ENCODE data around the gene BATF3.
"Not testable (repeated sequence)": the region's sequence is repeated elsewhere in the genome, so short reads cannot be mapped to it uniquely, and the experiment has no call there.

Gene BATF3

DNA sequence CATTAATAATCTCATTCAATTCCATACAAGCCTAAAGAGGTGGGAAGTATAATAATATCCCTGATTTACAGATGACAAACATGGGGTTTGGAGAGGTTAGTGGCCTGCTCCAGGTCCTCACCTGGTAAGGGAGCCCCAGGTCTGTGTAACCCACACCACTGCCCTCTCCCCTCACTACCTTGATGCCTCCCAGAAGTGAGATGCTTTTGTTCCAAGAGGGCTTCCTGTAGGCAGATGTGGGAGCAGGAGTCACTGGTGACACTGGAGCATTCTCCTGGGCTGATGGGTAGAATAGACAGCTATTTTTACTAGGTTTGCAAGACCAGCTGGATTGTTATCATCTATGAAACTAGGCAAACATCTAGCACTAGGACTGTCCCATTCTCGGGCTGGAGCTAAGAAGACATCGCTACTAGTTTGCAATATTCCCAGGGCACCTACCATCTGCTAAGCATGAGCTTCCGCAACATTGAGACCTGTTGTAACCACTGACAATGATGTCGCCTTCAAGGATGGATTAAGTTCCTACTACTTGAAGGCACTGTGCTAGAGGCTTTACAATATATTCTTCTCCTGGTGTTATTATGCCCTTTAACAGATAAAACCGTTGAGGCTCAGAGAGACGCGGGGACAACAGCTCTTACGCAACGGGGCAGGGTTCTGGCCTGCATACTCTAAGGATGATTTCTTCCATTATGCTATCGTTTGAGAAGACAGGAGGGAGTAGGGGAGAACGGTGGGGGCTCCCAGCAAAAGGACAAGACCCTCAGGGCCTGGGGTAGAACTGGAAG is 35.0 kb downstream of the BATF3 start:
- no peak for DNase-seq

DNA sequence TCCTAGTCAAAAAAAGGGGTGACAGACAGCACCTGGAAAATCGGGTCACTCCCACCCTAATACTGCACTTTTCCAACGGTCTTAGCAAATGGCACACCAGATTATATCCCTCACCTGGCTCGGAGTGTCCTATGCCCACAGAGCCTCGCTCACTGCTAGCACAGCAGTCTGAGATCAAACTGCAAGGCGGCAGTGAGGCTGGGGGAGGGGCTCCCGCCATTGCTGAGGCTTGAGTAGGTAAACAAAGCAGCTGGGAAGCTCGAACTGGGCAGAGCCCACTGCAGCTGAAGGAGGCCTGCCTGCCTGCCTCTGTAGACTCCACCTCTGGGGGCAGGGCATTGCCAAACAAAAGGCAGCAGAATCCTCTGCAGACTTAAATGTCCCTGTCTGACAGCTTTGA is 41.4 kb downstream of the BATF3 start:
- DNase-seq, result not testable (repeated sequence)

DNA sequence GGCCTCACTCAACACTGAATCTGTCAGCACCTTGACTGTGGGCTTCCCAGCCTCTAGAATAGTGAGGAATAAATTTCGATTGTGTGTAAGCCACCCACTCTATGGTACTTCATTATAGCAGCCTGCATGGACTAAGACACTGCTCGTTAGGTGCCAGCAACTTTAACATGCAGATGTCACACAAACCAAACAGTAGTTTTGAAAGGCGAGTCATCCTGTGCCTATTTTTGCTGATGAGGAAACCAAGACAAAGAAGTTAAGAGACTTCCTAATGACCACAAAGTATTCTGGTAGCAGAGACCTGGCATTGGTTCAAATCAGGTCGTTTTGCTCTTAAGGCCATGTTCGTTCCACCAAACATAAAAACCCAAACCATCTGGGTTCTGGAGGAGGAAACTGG is 42.9 kb downstream of the BATF3 start:
- DNase-seq, result no peak

DNA sequence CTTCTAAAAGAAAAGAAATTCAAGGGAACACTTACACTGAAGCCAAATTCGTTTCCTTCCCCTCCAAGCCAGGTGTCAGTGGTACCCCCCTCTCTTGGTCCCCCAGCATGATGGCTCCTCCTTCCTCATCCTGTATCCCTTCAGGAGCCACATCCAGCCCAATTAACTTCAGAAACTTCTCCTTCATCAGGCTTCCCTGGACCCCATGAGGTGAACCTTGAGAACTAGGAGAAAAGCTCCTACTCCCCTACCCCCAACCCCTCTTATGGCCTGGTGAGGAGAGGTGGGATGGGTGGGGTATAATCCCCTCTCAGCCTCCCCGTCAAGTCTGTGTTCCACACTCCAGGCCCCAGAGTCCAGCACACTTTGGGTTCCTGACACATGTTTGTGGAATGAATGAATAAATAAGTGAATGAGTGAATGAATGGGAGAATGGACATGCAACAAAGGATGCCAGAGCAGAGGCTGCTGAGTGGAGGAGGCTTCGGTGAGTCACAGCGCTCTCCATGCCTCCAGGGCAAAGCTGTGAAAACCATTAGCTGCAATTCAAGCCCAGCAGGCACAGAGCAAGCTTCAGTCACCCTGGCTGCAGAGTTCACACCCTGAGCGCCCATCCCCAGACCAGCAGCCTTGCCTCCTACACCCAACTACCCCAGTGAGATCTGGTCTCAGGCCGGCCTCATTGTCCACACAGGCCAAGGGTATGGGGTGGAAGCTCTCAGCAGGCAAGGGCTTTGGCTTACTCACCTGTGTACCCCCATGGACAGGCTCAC is 43.8 kb downstream of the BATF3 start:
- DNase-seq, result no peak

DNA sequence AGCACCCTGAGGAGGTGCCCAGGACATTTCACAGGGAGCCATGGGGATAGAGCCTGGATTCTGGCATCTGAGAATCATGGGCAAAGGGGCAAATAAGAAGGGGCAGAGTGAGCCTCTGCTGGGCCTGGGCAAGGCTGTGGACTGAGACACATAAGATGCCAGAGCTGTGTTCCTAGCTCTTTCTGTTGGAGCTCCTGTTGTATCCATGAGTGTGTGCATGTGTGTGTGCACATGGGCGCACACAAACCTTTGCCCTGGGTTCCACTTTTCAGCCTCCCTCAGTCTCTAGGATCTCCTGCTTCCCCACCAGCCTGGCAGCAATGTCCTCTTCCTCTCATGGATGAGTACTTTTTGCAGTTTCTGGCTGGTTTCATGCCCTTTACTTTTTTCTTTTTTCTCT is 47.0 kb downstream of the BATF3 start:
- no peak for DNase-seq

DNA sequence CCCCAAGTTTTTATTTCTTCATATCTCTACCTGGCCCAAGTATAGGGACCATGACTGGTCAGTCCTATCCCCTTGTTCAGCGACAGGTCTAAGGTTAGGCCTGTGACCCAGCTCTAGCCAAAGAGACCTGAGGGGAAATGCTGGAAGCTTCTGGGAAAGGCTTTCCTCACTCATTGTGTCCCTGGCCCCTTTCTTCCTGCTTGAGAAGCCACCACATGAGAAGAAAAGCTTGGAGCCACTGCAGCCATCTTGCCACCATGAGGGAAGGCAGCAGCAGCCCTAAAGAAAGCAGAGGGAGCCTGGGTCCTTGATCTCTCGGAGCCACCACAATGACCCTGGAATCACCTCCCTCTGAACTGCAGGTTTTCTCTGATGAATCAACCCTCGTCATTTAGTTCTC is 47.7 kb downstream of the BATF3 start:
- no peak for DNase-seq

DNA sequence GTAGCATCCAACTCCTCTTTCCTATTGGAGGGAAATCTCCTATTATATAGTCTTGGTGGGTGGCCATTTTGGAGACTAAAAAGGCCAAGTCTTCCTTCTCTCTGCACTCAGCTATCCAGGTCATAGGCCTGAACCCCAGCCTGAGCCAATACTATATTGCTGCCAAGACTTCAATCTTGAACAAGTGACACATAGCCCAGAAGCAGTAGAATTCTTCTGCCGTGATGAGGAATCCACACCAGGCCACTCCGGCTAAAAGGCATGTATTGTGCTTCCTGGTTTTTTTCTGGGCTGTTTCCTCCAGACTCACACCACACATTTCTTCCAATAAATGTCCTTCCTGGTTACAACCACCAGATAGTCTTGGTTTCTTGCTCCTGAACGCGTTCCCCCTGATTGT is 48.1 kb downstream of the BATF3 start:
- no peak for DNase-seq

DNA sequence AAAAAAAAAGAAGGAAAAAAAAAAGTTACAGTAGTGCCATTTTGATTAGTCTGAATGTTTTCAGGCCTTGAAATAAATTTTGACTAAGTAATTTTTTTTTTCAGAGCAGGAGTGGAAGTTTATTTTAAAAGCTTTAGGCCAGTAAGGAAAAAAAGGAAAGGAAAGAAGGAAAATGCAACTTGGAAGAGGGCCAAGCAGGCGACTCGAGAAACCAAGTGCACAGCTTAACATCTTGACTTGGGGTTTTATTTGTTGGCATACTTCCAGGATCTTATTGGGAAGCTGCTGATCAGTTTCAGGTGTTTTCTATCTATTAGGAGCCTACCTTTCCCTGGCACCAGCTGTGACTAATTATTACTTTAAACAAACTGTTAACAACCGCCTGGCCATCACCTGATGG is 49.4 kb downstream of the BATF3 start:
- no peak for DNase-seq

DNA sequence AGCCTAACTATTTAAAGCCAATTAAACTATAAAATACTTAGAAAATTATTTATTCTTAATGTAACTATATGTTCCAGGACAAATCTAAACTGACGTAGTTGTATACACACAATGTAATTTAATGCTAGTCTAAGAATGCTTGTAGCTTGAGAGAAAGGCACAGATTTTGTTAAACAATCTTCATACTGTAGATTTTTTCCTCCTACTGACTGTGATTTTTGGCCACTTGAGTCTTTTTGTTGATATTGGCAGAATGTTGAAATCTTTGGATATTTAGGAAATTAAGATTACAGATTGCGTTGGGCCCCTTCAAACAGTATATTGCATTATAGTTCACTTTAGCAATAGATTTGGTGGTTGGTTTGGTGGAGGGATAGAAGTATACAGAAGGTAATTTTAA is 50.6 kb downstream of the BATF3 start:
- no peak for DNase-seq

DNA sequence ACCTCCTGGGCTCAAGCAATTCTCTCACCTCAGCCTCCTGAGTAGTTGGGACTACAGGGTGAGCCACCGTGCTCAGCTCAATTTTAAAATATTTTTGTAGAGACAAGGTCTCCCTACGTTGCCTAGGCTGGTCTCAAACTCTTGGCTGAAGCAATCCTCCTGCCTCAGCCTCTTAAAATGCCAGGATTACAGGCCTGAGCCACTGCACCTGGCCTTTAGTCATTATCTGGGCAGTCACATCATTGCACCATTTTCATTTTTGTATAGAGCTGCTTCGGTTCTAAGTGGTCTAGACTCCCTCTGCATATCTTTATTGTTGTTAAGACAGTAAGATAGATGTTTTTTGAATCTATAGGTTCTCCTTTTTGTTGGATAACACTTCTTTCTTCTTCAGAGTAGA is 51.2 kb downstream of the BATF3 start:
- no peak for DNase-seq

DNA sequence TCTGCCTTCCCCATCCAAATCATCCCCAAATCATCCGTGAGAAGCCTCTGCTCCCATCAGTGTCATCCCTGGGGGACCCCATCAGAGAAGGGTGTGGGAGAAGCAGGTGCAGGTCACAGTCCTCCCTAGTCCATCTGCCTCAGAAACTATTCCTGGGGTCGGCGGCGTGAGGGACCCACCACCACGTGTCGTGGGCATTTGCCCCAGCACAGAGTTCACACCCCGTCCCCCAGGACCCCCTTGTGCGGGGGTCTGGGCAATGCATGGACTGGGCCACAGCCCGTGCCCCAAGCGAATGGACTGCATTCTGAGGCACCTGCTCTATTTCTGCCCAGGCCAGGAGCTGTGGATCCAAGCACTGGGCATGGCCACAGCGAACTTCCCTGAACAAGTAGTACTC is 52.6 kb downstream of the BATF3 start:
- DNase-seq, result no peak

DNA sequence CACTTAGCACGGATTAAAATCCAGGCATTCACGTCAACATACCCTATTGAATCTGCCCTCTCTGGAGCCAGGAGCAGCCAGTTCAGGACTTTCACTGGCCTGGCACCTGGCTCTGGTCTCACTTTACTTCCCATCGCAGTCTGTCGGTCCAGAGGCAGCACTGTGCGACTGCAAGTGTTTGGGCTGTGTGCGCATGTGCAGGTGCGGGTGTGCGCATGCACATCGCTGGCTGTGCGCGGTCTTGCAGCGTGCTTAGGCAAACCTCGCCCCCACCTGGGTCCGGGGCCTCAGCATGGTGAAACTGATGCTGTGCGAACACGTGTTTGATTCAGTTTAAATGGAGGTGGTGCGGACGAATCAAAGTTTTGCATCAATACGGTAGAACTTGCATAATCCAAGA is 53.1 kb downstream of the BATF3 start:
- peak in 1 of 56 donors; percentile 13 for DNase-seq

DNA sequence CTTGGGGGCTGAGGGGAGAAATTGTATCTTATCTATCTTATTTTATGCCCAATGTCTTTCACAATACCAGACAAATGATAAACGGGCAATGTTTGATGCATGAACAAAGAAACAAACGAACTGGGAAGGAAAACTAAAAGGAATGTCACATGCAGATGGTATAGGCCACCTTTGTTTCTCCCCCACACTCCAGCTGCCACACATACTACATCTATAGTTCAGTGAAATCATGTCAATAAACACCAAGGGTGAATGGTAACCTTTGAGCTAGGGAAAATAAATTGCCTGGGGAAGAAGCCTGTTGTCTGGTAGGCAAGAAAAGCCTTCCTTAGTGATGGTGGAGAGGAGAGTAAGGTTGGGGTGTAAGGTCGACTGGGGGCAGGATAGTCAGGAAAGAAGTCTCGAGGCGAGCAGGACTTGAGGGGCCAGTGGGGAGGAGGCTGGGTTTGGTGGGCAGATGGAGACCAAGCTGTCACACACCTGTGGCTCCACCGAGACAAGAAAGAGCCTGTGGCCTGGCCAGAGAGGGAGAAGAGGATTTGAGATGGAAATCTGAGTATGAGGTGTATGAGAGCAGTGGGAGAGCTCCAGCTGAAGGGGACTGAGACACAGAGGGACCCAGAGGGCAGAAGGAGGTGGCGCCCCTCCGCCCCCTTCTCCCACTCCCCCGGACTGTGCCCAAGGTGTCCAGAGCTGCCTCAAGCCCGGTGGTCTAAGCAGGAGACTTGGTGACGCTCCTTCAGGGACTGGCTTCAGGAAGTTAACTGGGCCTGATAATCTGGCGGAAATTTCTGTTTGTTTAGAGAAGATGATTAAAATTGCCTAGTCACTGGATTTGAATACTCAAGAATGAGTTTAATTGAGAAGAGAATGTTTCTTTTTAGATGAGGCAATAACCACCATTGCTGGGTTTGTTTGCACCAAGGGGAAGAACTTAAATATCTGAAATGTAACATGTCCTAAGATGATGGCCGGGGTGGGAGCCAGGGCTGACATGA is 53.8 kb downstream of the BATF3 start:
- no peak for DNase-seq

DNA sequence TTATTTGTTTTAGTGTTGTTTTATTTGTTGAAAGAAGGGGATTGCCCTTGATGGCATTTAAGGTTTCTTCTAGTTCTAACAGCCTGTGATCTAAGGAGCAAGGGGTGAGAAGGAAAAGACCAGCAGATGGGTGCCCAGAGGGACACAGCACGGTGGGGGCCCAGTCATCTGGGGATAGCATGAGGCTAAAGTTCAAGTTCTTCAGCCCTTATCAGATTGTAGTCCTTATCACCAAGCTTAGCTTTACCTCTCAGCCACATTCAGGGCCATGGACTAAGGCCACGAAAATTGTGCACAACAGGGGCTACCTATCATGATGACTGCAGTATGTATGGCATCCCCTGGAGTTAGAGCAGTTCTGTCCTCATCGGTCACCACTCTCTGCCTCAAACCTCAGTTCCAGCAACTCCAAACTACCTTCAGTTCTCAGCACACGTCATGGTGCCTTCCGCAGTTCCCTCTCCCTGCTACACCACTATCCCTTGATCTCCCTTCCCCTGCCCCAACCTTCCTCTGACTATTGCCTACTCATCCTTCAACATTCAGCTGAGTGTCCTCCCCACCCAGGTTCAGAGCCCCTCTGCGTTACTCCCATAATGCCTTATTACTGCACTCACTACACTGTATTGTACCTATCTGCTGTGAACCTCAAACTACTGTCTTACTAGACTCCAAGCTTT is 54.6 kb downstream of the BATF3 start:
- DNase-seq, result no peak

DNA sequence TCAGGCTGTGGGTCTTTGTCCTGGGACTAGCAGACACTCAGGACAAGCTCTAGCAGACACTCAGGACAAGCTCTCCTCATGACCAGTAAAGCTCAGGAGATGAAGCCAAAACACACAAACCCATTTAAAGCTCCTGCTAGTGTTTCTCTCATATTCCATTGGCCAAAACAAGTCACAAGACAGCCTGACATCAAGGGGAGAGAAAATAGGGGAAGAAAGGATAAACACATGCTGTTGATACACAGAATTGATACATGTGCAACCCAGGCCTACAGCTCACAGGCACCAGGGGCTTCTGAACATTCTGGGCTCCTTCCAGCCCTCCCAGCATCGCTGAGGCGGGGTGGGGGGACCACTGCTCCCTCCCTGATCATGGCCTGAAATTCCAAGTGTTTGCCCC is 55.8 kb downstream of the BATF3 start:
- DNase-seq, result no peak

DNA sequence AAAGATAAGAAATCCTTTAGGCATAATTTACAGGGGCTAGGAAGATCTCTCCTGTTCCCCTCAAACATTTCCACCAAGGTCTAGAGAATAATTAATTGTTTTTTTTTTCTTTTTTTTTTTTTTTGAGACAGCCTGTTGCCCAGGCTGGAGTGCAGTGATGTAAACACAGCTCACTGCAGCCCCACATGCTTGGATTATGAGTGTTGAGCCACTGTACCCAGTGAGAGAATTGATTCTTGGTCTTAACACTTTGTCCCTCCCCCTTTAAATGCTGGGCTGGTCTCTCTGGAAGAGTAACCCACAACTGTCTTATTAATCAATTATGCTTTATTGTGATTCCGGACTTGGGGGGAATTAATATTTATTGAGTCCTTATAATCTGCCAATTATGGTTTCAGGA is 57.7 kb downstream of the BATF3 start:
- DNase-seq, result no peak

DNA sequence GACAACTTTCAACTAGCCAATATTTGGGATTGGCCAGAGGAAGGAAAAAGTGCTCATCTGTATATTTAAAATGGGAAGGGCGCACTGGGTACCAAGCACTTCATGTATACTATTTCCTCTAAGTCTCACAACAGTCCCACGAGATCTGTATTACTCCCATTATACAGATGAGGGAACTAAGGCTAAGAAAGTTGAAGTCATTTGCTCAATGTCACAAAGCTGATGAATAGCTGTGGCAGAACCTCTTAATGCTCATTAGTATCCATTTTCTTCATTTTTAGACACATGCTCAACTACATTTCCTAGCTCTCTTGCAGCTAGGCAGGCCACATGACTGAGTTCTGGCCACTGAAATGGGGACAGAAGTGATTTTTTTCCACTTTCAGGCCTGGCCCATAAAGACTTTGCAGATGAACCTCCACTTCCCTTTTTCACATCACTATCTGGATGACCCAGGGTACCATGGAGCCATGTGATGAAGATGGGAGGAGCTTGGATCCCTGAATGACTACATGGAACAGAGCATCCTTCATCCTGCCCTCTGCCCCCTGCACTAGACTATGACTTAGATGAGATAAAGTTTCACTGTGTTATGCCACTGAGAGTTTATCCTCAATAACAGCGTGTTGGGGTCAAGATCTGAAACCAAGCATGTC is 59.3 kb downstream of the BATF3 start:
- no peak for DNase-seq

DNA sequence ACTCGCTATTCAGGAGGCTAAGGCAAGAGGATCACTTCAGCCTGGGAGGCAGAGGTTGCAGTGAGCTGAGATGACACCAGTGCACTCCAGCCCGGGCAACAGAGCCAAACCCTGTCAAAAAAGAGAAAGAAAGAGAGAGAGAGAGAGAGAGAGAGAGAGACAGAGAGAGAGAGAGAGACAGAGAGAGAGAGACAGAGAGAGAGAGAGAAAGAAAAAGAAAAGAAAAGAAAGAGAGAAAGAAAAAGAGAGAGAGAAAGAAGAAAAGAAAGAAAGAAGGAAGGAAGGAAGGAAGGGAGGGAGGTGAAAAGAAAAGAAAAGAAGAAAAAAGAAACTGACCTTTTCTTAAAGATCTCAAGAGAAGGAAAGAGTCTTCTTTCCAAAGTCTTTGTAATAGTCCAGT is 60.1 kb downstream of the BATF3 start:
- DNase-seq, result not testable (repeated sequence)

DNA sequence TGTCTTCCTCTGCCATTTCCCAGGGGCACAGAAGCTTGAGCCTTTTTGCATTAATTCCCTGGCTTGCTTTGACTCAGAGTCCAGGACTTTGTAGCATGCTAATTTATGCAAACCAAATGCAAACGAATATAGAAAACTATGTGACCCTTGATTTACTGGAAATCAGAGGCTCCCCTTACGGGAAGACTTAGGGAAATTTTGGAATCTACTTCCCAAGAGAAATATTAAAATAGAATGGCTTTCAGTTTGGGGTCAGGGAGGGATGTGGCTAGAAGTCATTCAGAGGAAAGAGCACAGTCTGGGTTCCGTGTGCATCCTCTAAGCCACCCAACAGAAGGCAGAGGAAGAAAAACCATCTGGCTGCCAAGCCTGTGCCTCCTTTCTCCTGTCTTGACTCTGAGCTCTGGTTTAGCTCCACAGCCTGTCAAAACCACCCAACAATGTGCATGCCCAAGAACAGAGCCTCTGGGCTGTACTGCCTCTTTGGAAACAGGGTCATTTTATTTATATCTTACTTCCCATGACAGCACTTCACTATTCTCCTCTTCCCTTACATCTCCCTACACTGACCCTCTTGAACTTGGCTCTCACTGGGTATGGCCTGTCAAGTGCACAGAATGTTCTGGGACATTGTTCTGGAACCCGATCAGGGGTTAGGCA is 61.0 kb downstream of the BATF3 start:
- no peak for DNase-seq

DNA sequence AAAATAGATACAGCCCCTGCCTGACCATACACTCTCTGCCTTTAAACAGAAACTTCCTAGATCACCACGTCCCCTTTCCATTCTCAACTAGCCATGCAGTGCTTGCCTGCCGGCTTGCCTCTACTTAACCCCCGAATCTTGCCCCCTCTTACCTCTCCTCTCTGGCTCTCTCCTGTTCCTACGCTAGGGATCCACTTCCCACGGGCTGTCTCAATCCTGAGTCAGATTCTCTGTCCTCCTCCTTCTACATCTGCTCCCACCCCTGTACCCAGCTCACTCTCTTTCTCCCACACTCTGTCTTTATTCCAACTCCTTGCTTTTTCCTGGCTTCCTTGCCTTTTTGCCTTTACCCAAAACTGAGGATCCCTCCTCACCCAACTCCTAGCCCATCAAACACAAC is 61.7 kb downstream of the BATF3 start:
- DNase-seq, result peak in 17 of 56 donors; percentile 4 to 72 (median 25)
